ENCODE data around the gene GSC2. TPM values are rescaled to one million over a fixed set of nuclear protein-coding genes. Genes with fewer than 3 reads are reported as not detected.

The GSC2 gene
- total RNA-seq, 1 donor from 2014 or later, result not detected

DNA sequence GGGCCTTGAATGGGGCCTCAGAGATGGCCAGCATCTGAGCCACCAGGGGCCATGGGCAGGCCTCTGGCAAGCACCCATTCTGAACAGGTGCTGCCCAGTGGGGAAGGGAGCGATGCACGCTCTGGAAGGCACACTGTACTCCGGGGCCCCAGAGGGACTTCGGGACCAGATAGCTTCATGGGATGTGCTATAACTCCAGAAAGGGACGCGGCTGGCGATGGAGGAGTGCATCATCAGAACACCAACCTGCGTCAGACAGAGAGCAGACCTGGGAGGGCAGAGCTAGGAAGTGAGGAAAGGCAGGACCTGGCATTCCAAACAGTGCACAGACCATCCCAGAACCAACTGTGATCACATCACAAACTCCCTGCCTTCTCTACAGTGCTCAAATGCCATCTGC lies 44.6 kb downstream of the GSC2 start:
- no peaks in the 10 kb centered on the region for H3K9me3 Mint-ChIP-seq
- peaks cover 61% of the 10 kb centered on the region for H3K4me1 Mint-ChIP-seq
- no peak for DNase-seq (ENCODE audit: low read depth, low spot score)
- no peak for TF ChIP-seq CTCF (conservative IDR thresholded peaks at IDR 0.05)
- peaks cover 4% of the 10 kb centered on the region for H3K36me3 Mint-ChIP-seq (ENCODE audit: low read depth)
- no peaks in the 10 kb centered on the region for H3K27me3 Mint-ChIP-seq (ENCODE audit: low read depth)
- H3K27ac Mint-ChIP-seq (ENCODE audit: unreplicated experiment), result peak overlapping the region; percentile 67
- H3K4me3 Mint-ChIP-seq, result no peak overlapping the region

GRCh38 chr22:19103880-19104821 lies 45.9 kb downstream of the GSC2 start:
- Mint-ChIP-seq H3K4me1 (peaks cover 49% of the 10 kb centered on the region), H3K36me3 (ENCODE audit: low read depth) (peaks cover 4% of the 10 kb centered on the region), H3K27me3 (ENCODE audit: low read depth) (no peaks in the 10 kb centered on the region), H3K9me3 (no peaks in the 10 kb centered on the region), H3K4me3 (no peak overlapping the region), H3K27ac (ENCODE audit: unreplicated experiment) (peak overlapping the region; percentile 35)
- no peak for DNase-seq (ENCODE audit: low read depth, low spot score)
- TF ChIP-seq CTCF (conservative IDR thresholded peaks at IDR 0.05), result no peak

DNA sequence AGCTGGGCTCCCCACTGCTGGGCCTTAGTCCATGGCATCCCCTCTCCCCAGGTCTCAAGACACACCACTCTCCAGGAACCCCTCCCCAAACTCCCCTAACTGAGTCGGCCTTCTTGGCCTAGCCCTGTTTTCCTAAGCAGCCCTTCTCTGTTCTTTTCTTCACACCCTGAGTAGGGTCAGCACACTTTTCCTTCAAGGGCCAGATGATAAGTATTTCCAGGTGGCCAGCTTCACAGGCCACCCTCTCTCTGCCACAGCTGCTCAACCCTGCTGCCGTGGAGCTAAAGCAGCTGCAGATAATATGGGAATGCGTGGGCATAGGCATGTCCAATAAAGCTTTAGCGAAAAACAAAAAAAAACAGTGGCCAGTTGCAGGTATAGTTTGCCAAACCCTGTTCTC lies 51.9 kb downstream of the GSC2 start:
- DNase-seq (ENCODE audit: low read depth, low spot score), result no peak
- H3K36me3 Mint-ChIP-seq (ENCODE audit: low read depth), result peaks cover 8% of the 10 kb centered on the region
- no peak for TF ChIP-seq CTCF (conservative IDR thresholded peaks at IDR 0.05)
- peaks cover 16% of the 10 kb centered on the region for H3K4me1 Mint-ChIP-seq
- H3K4me3 Mint-ChIP-seq, result no peak overlapping the region
- H3K27ac Mint-ChIP-seq (ENCODE audit: unreplicated experiment), result peak overlapping the region; percentile 39
- H3K9me3 Mint-ChIP-seq, result no peaks in the 10 kb centered on the region
- no peaks in the 10 kb centered on the region for H3K27me3 Mint-ChIP-seq (ENCODE audit: low read depth)

- Mint-ChIP-seq H3K4me3 (no peak overlapping the region), H3K9me3 (no peaks in the 10 kb centered on the region), H3K27ac (ENCODE audit: unreplicated experiment) (peak overlapping the region; percentile 50), H3K36me3 (ENCODE audit: low read depth) (peaks cover 8% of the 10 kb centered on the region), H3K4me1 (peaks cover 12% of the 10 kb centered on the region), H3K27me3 (ENCODE audit: low read depth) (no peaks in the 10 kb centered on the region)
- TF ChIP-seq CTCF (conservative IDR thresholded peaks at IDR 0.05), result no peak
- no peak for DNase-seq (ENCODE audit: low read depth, low spot score)
These were observed 52.6 kb downstream of the GSC2 start for GRCh38 chr22:19097518-19097917.

Other genes starting within 250 kb of the GSC2 start
- gene DGCR6, start 244.0 kb downstream of the GSC2 start, total RNA-seq, result 4.8 and 4.9 TPM in 2 replicates
- 0.09 and 1.3 TPM in 2 replicates for gene PRODH, start 214.0 kb downstream of the GSC2 start, total RNA-seq
- gene DGCR2, start 27.9 kb downstream of the GSC2 start, total RNA-seq, result 83.6 and 91.6 TPM in 2 replicates
- not detected in 2 replicates for gene TSSK2, start 19.0 kb downstream of the GSC2 start, total RNA-seq
- 22.7 and 23.5 TPM in 2 replicates for gene ESS2, start 5.6 kb downstream of the GSC2 start, total RNA-seq
- 172 and 173 TPM in 2 replicates for gene SLC25A1, start 28.4 kb upstream of the GSC2 start, total RNA-seq
- 7.2 and 7.7 TPM in 2 replicates for gene CLTCL1, start 141.4 kb upstream of the GSC2 start, total RNA-seq

All from neural crest cell (in vitro differentiated cells).